ENCODE data around the gene DLD. TPM values are rescaled to one million over a fixed set of nuclear protein-coding genes. Genes with fewer than 3 reads are reported as not detected.

The DLD gene
- total RNA-seq, 1 donor from 2014 or later: 60.3 TPM

GRCh38 chr7:107850216-107850615 is 40.8 kb upstream of the DLD start:
- H3K4me1 Mint-ChIP-seq (ENCODE audit: low read depth): peaks cover 4% of the 10 kb centered on the region
- peaks cover 20% of the 10 kb centered on the region for H3K27me3 Mint-ChIP-seq (ENCODE audit: low read depth)
- no peak overlapping the region for H3K4me3 Mint-ChIP-seq (ENCODE audit: unreplicated experiment)
- DNase-seq (ENCODE audit: low spot score): no peak
- no peak for TF ChIP-seq CTCF (IDR thresholded peaks at IDR 0.05)
- H3K27ac Mint-ChIP-seq (ENCODE audit: unreplicated experiment): no peak overlapping the region
- H3K9me3 Mint-ChIP-seq (ENCODE audit: low read depth): no peaks in the 10 kb centered on the region
- no peaks in the 10 kb centered on the region for H3K36me3 Mint-ChIP-seq (ENCODE audit: low read depth)

- peaks cover 17% of the 10 kb centered on the region for H3K27me3 Mint-ChIP-seq (ENCODE audit: low read depth)
- TF ChIP-seq CTCF (IDR thresholded peaks at IDR 0.05): no peak
- H3K36me3 Mint-ChIP-seq (ENCODE audit: low read depth): no peaks in the 10 kb centered on the region
- DNase-seq (ENCODE audit: low spot score): no peak
- H3K4me1 Mint-ChIP-seq (ENCODE audit: low read depth): peaks cover 5% of the 10 kb centered on the region
- H3K9me3 Mint-ChIP-seq (ENCODE audit: low read depth): no peaks in the 10 kb centered on the region
- no peak overlapping the region for H3K27ac Mint-ChIP-seq (ENCODE audit: unreplicated experiment)
- no peak overlapping the region for H3K4me3 Mint-ChIP-seq (ENCODE audit: unreplicated experiment)
Measured at GRCh38 chr7:107850643-107851042, 40.3 kb upstream of the DLD start.

GRCh38 chr7:107854454-107854853 is 36.5 kb upstream of the DLD start:
- H3K4me3 Mint-ChIP-seq (ENCODE audit: unreplicated experiment): no peak overlapping the region
- H3K9me3 Mint-ChIP-seq (ENCODE audit: low read depth): no peaks in the 10 kb centered on the region
- TF ChIP-seq CTCF (IDR thresholded peaks at IDR 0.05): no peak
- DNase-seq (ENCODE audit: low spot score): no peak
- peaks cover 7% of the 10 kb centered on the region for H3K27me3 Mint-ChIP-seq (ENCODE audit: low read depth)
- no peak overlapping the region for H3K27ac Mint-ChIP-seq (ENCODE audit: unreplicated experiment)
- no peaks in the 10 kb centered on the region for H3K36me3 Mint-ChIP-seq (ENCODE audit: low read depth)
- peaks cover 19% of the 10 kb centered on the region for H3K4me1 Mint-ChIP-seq (ENCODE audit: low read depth)

- Mint-ChIP-seq H3K4me3 (ENCODE audit: unreplicated experiment) (no peak overlapping the region), H3K27ac (ENCODE audit: unreplicated experiment) (no peak overlapping the region), H3K9me3 (ENCODE audit: low read depth) (no peaks in the 10 kb centered on the region), H3K4me1 (ENCODE audit: low read depth) (peaks cover 19% of the 10 kb centered on the region), H3K36me3 (ENCODE audit: low read depth) (no peaks in the 10 kb centered on the region), H3K27me3 (ENCODE audit: low read depth) (peaks cover 8% of the 10 kb centered on the region)
- no peak for DNase-seq (ENCODE audit: low spot score)
- TF ChIP-seq CTCF (IDR thresholded peaks at IDR 0.05): no peak
Measured at GRCh38 chr7:107854989-107855388, 36.0 kb upstream of the DLD start.

GRCh38 chr7:107856806-107857540 is 34.0 kb upstream of the DLD start:
- Mint-ChIP-seq H3K36me3 (ENCODE audit: low read depth) (no peaks in the 10 kb centered on the region), H3K4me1 (ENCODE audit: low read depth) (peaks cover 25% of the 10 kb centered on the region)

More at GRCh38 chr7:107856806-107857540, 34.0 kb upstream of the DLD start:
- Mint-ChIP-seq H3K4me3 (ENCODE audit: unreplicated experiment) (no peak overlapping the region), H3K9me3 (ENCODE audit: low read depth) (no peaks in the 10 kb centered on the region), H3K27me3 (ENCODE audit: low read depth) (peaks cover 9% of the 10 kb centered on the region), H3K27ac (ENCODE audit: unreplicated experiment) (no peak overlapping the region)
- DNase-seq (ENCODE audit: low spot score): no peak
- TF ChIP-seq CTCF (IDR thresholded peaks at IDR 0.05): no peak

Data from chondrocyte (in vitro differentiated cells).